HFF-Myc (cell line): Measurements from ENCODE around the gene SINHCAF.

ENCODE experiments used
- DNase-seq: peaks from one replicate; pipeline ENCODE4 v3.0.0-alpha.2; 2011; ENCODE audit warnings: low read depth; ENCODE audit errors: extremely low read depth
- H3K4me3 ChIP-seq: replicated peaks from 2 replicates; pipeline ENCODE4 v1.5.1; 2011; ENCODE audit warnings: low read depth, mild to moderate bottlenecking, control low read depth, low read length
- CTCF ChIP-seq: IDR thresholded peaks from 2 replicates; pipeline ENCODE4 v1.5.1; 2012; ENCODE audit warnings: mild to moderate bottlenecking, low read depth, low read length, control low read depth; ENCODE audit errors: missing control alignments

Gene SINHCAF

DNA sequence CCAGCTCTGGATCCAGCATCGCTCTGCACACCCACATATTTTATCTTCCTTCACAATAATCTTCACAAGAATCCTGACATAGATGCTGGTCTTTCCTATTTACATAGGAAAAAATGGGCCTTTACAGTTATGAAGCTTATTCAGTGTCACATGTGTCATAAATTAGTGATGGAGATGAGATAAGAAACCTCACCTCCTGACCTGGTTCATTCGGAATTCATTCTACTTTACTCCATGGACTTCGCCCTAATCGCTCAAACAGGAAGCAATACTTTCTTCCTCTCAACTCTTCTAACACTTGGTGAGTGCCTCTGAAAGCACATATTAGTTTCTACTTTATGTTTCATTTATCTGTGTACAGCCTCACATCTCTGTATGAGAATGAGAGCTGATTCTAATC is 12.0 kb upstream of the SINHCAF start:
- no peak overlapping the region for H3K4me3 ChIP-seq
- no peak for DNase-seq
- no peak for TF ChIP-seq CTCF

GRCh38 chr12:31331242-31331641 is 5.3 kb upstream of the SINHCAF start:
- TF ChIP-seq CTCF: no peak
- no peak overlapping the region for H3K4me3 ChIP-seq
- no peak for DNase-seq

DNA sequence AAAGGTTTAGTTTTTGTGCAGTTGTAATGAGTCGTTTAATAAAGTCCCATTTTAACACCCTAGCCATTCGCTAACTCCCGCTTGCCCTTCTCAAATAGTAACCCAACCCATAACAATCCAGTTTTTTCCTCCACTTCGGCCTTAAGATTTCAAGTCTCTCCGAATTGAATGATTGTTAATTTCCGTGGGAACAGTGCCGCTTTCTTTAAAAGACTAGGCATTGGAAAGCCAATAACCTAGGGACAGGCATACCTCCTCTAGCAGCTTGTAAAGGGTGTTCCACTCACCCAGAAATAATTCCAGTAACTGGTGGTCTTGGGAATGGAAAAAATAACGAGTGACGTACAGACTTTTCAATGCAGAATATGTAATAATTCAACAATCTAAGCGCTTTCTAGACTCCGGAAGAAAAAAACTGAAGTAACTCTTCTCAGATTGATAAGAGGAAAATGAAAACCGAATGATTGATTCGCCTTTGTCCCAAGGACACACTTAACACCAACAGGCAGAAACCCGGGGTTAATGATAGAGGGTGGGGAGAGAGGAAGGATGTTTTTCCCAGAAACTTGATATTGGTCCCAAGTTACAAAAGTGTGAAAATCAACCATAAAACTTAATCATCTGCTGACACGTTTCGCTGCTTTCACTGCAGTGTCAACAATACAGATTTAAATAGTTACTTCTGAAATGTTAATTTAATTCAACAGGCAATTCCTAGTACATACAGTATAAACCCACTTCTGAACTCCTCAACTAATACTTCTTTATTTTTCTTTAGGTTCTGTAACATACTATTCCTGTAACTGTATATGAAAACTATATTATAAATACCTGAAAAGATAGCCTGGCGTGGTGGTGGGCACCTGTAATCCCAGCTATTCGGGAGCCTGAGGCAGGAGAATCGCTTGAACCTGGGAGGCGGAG is 1.0 kb upstream of the SINHCAF start:
- H3K4me3 ChIP-seq: peak overlapping the region; percentile 87
- no peak for TF ChIP-seq CTCF
- no peak for DNase-seq

GRCh38 chr12:31325524-31325875 is 450 bp downstream of the SINHCAF start:
- peak overlapping the region; percentile 87 for H3K4me3 ChIP-seq
- TF ChIP-seq CTCF: no peak
- no peak for DNase-seq

- DNase-seq: no peak
- TF ChIP-seq CTCF: no peak
- peak overlapping the region; percentile 87 for H3K4me3 ChIP-seq
Measured at GRCh38 chr12:31324845-31325523, 966 bp downstream of the SINHCAF start.

GRCh38 chr12:31324116-31324844 is 1.7 kb downstream of the SINHCAF start:
- no peak for TF ChIP-seq CTCF
- H3K4me3 ChIP-seq: peak overlapping the region; percentile 87
- DNase-seq: no peak
